Ishikawa (cell line): Measurements from ENCODE around the gene TRPM3.

ENCODE experiments used
- CEBPB ChIP-seq: IDR thresholded peaks from 2 replicates; pipeline ENCODE4 v1.6.1; 2012
- CREB1 ChIP-seq: IDR thresholded peaks from 2 replicates; pipeline ENCODE4 v1.6.1; 2012; ENCODE audit warnings: low read depth
- EGR1 ChIP-seq: IDR thresholded peaks from 2 replicates; pipeline ENCODE4 v1.6.1; 2012
- EP300 ChIP-seq: IDR thresholded peaks from 2 replicates; pipeline ENCODE4 v1.6.1; 2012; ENCODE audit warnings: borderline replicate concordance
- FOXM1 ChIP-seq: IDR thresholded peaks from 2 replicates; pipeline ENCODE4 v1.6.1; 2012; ENCODE audit warnings: low read depth, borderline replicate concordance
- MAX ChIP-seq: IDR thresholded peaks from 2 replicates; pipeline ENCODE4 v1.6.1; 2012
- NFIC ChIP-seq: IDR thresholded peaks from 2 replicates; pipeline ENCODE4 v1.6.1; 2012
- RAD21 ChIP-seq: IDR thresholded peaks from 2 replicates; pipeline ENCODE4 v1.6.1; 2012; ENCODE audit warnings: low read depth
- TAF1 ChIP-seq: IDR thresholded peaks from 2 replicates; pipeline ENCODE4 v1.6.1; 2012; ENCODE audit warnings: low read depth, mild to moderate bottlenecking
- TCF12 ChIP-seq: IDR thresholded peaks from 2 replicates; pipeline ENCODE4 v1.6.1; 2012; ENCODE audit warnings: low read depth
- TEAD4 ChIP-seq: IDR thresholded peaks from 2 replicates; pipeline ENCODE4 v1.6.1; 2012
- USF1 ChIP-seq: IDR thresholded peaks from 2 replicates; pipeline ENCODE4 v1.6.1; 2012
- YY1 ChIP-seq: IDR thresholded peaks from 2 replicates; pipeline ENCODE4 v1.6.1; 2012; ENCODE audit warnings: low read depth
- ZBTB7A ChIP-seq: IDR thresholded peaks from 2 replicates; pipeline ENCODE4 v1.6.1; 2012; ENCODE audit warnings: low read depth
- TF ChIP-seq, protein P1 (sequence below): IDR thresholded peaks from 2 replicates; pipeline ENCODE4 v1.6.1; 2012; ENCODE audit warnings: low read depth, mild to moderate bottlenecking

Gene TRPM3

GRCh38 chr9:70901746-70902145, 219.7 kb downstream of the TRPM3 start:
- TF ChIP-seq TAF1 = no peak
- no peak for TF ChIP-seq TCF12
- TF ChIP-seq USF1 = no peak
- no peak for TF ChIP-seq FOXM1
- no peak for TF ChIP-seq YY1
- no peak for TF ChIP-seq EP300
- no peak for TF ChIP-seq CEBPB
- TF ChIP-seq, protein P1, sequence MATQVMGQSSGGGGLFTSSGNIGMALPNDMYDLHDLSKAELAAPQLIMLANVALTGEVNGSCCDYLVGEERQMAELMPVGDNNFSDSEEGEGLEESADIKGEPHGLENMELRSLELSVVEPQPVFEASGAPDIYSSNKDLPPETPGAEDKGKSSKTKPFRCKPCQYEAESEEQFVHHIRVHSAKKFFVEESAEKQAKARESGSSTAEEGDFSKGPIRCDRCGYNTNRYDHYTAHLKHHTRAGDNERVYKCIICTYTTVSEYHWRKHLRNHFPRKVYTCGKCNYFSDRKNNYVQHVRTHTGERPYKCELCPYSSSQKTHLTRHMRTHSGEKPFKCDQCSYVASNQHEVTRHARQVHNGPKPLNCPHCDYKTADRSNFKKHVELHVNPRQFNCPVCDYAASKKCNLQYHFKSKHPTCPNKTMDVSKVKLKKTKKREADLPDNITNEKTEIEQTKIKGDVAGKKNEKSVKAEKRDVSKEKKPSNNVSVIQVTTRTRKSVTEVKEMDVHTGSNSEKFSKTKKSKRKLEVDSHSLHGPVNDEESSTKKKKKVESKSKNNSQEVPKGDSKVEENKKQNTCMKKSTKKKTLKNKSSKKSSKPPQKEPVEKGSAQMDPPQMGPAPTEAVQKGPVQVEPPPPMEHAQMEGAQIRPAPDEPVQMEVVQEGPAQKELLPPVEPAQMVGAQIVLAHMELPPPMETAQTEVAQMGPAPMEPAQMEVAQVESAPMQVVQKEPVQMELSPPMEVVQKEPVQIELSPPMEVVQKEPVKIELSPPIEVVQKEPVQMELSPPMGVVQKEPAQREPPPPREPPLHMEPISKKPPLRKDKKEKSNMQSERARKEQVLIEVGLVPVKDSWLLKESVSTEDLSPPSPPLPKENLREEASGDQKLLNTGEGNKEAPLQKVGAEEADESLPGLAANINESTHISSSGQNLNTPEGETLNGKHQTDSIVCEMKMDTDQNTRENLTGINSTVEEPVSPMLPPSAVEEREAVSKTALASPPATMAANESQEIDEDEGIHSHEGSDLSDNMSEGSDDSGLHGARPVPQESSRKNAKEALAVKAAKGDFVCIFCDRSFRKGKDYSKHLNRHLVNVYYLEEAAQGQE = no peak
- no peak for TF ChIP-seq EGR1

DNA sequence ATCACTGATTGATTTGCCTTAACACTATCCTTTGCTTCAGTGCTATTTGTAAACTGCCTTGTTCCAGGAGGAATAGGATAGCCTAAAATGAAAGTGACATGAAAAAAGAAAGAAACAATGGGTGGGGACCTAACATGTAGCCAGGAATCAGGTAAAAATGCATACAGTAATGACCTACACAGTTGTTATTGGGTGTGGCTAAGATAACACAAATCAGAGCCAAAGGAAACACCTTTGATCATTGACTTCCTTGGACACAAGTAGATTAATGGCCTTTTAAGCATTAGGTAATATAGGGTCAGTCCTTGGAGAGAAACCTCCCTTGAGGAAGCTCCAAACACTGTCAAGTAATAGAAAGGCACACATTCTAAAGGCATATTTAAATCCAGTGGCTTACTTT, 220.4 kb downstream of the TRPM3 start:
- no peak for TF ChIP-seq TCF12
- no peak for TF ChIP-seq NFIC
- TF ChIP-seq RAD21 = no peak
- TF ChIP-seq CEBPB = no peak
- TF ChIP-seq EP300 = no peak
- TF ChIP-seq CREB1 = no peak

- no peak for TF ChIP-seq TAF1
- TF ChIP-seq EGR1 = no peak
- no peak for TF ChIP-seq TEAD4
- TF ChIP-seq EP300 = no peak
- TF ChIP-seq, protein P1 = no peak
- TF ChIP-seq FOXM1 = no peak
- TF ChIP-seq USF1 = no peak
- no peak for TF ChIP-seq ZBTB7A
- no peak for TF ChIP-seq TCF12
- TF ChIP-seq MAX = no peak
- no peak for TF ChIP-seq CEBPB
- no peak for TF ChIP-seq RAD21
- TF ChIP-seq NFIC = no peak
- no peak for TF ChIP-seq CREB1
- no peak for TF ChIP-seq YY1
Observed at GRCh38 chr9:70893580-70894122, 227.8 kb downstream of the TRPM3 start.

- TF ChIP-seq, protein P1 = no peak
- TF ChIP-seq USF1 = no peak
- TF ChIP-seq RAD21 = no peak
- no peak for TF ChIP-seq TAF1
- TF ChIP-seq ZBTB7A = no peak
- TF ChIP-seq TEAD4 = no peak
- no peak for TF ChIP-seq CEBPB
- no peak for TF ChIP-seq EP300
- no peak for TF ChIP-seq MAX
- TF ChIP-seq EGR1 = no peak
- TF ChIP-seq YY1 = no peak
- no peak for TF ChIP-seq NFIC
- TF ChIP-seq FOXM1 = no peak
- TF ChIP-seq TCF12 = no peak
- TF ChIP-seq CREB1 = no peak
Observed at GRCh38 chr9:70888471-70888870, 232.9 kb downstream of the TRPM3 start.

GRCh38 chr9:70887826-70888225, 233.6 kb downstream of the TRPM3 start:
- TF ChIP-seq NFIC (no peak), CREB1 (no peak), TEAD4 (no peak), EGR1 (no peak), TAF1 (no peak), ZBTB7A (no peak), YY1 (no peak), RAD21 (no peak), TCF12 (no peak), FOXM1 (no peak), EP300 (no peak), MAX (no peak)
